ENCODE results near the gene BMPR1B. TPM values are rescaled to one million over a fixed set of nuclear protein-coding genes. Genes with fewer than 3 reads are reported as not detected.

The BMPR1B gene
- total and polyA plus RNA-seq, 9 of the 15 experiments (the other 6 are each of a cell fraction or from before 2014, with no cell fraction given): 0.01 TPM; not detected in 8

DNA sequence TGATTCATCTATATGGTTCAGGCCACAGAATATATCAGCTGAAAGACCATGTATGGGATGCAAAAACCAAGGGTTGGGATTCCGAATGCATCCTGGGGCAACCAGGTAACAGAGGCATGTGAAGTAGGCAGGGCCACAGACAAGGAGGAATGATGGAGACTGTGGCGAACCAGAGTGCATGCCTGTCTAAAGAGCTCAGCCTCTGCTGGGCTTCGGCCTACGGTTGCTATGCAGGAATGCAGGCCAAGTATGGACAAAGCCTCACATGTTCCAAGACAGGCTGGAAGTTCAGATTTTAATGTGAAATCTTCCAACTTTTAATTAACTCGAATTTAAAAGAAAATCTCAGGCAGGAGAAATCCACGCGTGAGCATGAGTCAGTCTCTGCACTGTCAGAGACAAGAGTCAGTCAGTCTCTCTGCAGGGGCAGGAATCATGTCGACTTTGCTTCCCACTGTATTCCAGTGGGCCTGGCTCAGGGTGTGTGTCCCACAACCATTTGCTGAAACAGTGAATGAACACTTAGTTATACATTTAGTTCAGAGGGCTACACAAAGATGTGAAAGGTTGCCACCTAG lies 446.6 kb downstream of the BMPR1B start:
- no peaks in the 10 kb centered on the region; a peak in 1 of 5 replicates for H3K4me1 ChIP-seq (replicated peaks in 1 of 2; ENCODE audit: control insufficient read depth in 2 of 2, insufficient read depth in 2 of 2, low read length in 2 of 2)
- no peak overlapping the region for H3K4me2 ChIP-seq (ENCODE audit: insufficient read depth, low read length)
- POLR2A ChIA-PET: interaction anchor here (1.4 kb wide), 1 partner anchor 10 kb away, joined by 4 read pairs; no protein-coding TSS in a partner anchor
- no peak overlapping the region for H3K9ac ChIP-seq (ENCODE audit: insufficient read depth in 1 of 2, low read depth in 2 of 2, low read length in 2 of 2)
- intact Hi-C loops (cut with micrococcal nuclease): no loop called here
- H3K9me3 ChIP-seq (replicated peaks; ENCODE audit: control insufficient read depth, insufficient read depth, low read depth, low read length): no peaks in the 10 kb centered on the region
- no peak overlapping the region for H3K4me3 ChIP-seq
- no peak for DNase-seq (ENCODE audit: extremely low read depth in 1 of 4, low spot score in 3 of 4)
- peaks cover 0 to 9% of the 10 kb centered on the region in 2 experiments; a peak in 1 of 5 replicates for H3K27me3 ChIP-seq (ENCODE audit: control insufficient read depth in 2 of 2, insufficient read depth in 2 of 2, low read length in 2 of 2)
- CTCF ChIA-PET (ENCODE audit: low intra/inter-chr PET ratio): no interaction called here
- H3K36me3 ChIP-seq (ENCODE audit: control insufficient read depth, insufficient read depth, low read length): no peaks in the 10 kb centered on the region
- BruUV-seq (replicated peaks): no TSS peak
- no peak overlapping the region for H3K27ac ChIP-seq (ENCODE audit: extremely low read depth, low read depth, low read length)
- no peaks in the 10 kb centered on the region for H3K79me2 ChIP-seq (ENCODE audit: control insufficient read depth, insufficient read depth, low read length)
- no peak for ATAC-seq
- no peaks in the 10 kb centered on the region for H3K9me1 ChIP-seq (ENCODE audit: control insufficient read depth, insufficient read depth, low read length)
- no peaks in the 10 kb centered on the region for H4K20me1 ChIP-seq (replicated peaks; ENCODE audit: control insufficient read depth, insufficient read depth, low read length)
- in situ Hi-C loops (cut with MboI): no loop called here
- no peak for FAIRE-seq
- H2AFZ ChIP-seq (ENCODE audit: low read depth, low read length): no peak overlapping the region
- WGBS (ENCODE audit: insufficient coverage, low coverage, missing lambda C conversion rate): 53% methylated on average over 8 of the region's 8 CpGs
- TF ChIP-seq, protein P1, sequence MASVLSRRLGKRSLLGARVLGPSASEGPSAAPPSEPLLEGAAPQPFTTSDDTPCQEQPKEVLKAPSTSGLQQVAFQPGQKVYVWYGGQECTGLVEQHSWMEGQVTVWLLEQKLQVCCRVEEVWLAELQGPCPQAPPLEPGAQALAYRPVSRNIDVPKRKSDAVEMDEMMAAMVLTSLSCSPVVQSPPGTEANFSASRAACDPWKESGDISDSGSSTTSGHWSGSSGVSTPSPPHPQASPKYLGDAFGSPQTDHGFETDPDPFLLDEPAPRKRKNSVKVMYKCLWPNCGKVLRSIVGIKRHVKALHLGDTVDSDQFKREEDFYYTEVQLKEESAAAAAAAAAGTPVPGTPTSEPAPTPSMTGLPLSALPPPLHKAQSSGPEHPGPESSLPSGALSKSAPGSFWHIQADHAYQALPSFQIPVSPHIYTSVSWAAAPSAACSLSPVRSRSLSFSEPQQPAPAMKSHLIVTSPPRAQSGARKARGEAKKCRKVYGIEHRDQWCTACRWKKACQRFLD (CRISPR knock-in tag; IDR thresholded peaks at IDR 0.05): no peak
- TF ChIP-seq, protein P2, sequence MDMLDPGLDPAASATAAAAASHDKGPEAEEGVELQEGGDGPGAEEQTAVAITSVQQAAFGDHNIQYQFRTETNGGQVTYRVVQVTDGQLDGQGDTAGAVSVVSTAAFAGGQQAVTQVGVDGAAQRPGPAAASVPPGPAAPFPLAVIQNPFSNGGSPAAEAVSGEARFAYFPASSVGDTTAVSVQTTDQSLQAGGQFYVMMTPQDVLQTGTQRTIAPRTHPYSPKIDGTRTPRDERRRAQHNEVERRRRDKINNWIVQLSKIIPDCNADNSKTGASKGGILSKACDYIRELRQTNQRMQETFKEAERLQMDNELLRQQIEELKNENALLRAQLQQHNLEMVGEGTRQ (CRISPR knock-in tag; IDR thresholded peaks at IDR 0.05): no peak
- no peak for TF ChIP-seq U2AF1 (optimal IDR thresholded peaks at IDR 0.05; ENCODE audit: low read depth, low read length)
- TF ChIP-seq ZNF316 (IDR thresholded peaks at IDR 0.05): no peak
- TF ChIP-seq, protein P3, sequence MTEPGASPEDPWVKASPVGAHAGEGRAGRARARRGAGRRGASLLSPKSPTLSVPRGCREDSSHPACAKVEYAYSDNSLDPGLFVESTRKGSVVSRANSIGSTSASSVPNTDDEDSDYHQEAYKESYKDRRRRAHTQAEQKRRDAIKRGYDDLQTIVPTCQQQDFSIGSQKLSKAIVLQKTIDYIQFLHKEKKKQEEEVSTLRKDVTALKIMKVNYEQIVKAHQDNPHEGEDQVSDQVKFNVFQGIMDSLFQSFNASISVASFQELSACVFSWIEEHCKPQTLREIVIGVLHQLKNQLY (CRISPR knock-in tag; conservative IDR thresholded peaks at IDR 0.05): no peak
- TF ChIP-seq, protein P4, sequence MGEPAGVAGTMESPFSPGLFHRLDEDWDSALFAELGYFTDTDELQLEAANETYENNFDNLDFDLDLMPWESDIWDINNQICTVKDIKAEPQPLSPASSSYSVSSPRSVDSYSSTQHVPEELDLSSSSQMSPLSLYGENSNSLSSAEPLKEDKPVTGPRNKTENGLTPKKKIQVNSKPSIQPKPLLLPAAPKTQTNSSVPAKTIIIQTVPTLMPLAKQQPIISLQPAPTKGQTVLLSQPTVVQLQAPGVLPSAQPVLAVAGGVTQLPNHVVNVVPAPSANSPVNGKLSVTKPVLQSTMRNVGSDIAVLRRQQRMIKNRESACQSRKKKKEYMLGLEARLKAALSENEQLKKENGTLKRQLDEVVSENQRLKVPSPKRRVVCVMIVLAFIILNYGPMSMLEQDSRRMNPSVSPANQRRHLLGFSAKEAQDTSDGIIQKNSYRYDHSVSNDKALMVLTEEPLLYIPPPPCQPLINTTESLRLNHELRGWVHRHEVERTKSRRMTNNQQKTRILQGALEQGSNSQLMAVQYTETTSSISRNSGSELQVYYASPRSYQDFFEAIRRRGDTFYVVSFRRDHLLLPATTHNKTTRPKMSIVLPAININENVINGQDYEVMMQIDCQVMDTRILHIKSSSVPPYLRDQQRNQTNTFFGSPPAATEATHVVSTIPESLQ (CRISPR knock-in tag; IDR thresholded peaks at IDR 0.05): no peak
- no peak for TF ChIP-seq SMAD4 (CRISPR knock-in tag; conservative IDR thresholded peaks at IDR 0.05)
- no peak for TF ChIP-seq ZNF146 (CRISPR knock-in tag; IDR thresholded peaks at IDR 0.05; ENCODE audit: unreplicated experiment)
